Upper lobe of left lung (tissue), 6 donors: Measurements from ENCODE around the gene ROR2. TPM values are rescaled to one million over a fixed set of nuclear protein-coding genes. Genes with fewer than 3 reads are reported as not detected.
A peak's percentile ranks its signal among the peaks of the same experiment; 100 is the strongest.

ENCODE experiments used
- ATAC-seq, 2 donors: fragments of 200-7000 bp; cut with Tn5 transposase; one replicate each; pipeline ENCODE4 v1.9.1; 2022; ENCODE audit warnings: mild to moderate bottlenecking in 2 of 2, moderate library complexity in 2 of 2; ENCODE audit not compliant: low FRiP score in 2 of 2
- DNase-seq, 2 donors: peaks; one replicate each; pipeline ENCODE4 v3.0.0-alpha.2; 2019 to 2020
- H3K27ac ChIP-seq, 4 donors: fragments of 200-600 bp; sonication (generic); one replicate each; pipeline ENCODE4 v1.5.1; 2016 to 2019
- H3K27me3 ChIP-seq, 4 donors: fragments of 200-600 bp; sonication (generic); one replicate each; pipeline ENCODE4 v1.5.1; 2017 to 2019
- H3K36me3 ChIP-seq, 4 donors: fragments of 200-600 bp; sonication (generic); one replicate each; pipeline ENCODE4 v1.5.1; 2016 to 2019
- H3K4me1 ChIP-seq, 4 donors: fragments of 200-600 bp; sonication (generic); one replicate each; pipeline ENCODE4 v1.5.1; 2018 to 2019
- H3K4me3 ChIP-seq, 4 donors: fragments of 200-600 bp; sonication (generic); one replicate each; pipeline ENCODE4 v1.5.1; 2017 to 2019; ENCODE audit warnings: mild to moderate bottlenecking in 2 of 4, moderate library complexity in 1 of 4
- H3K9me3 ChIP-seq, 4 donors: fragments of 200-600 bp; sonication (generic); one replicate each; pipeline ENCODE4 v1.5.1; 2018 to 2019
- EP300 ChIP-seq, 4 donors: sonication (generic); formaldehyde crosslinking; IDR thresholded peaks; one replicate each; pipeline ENCODE4 v1.5.1; 2017; ENCODE audit warnings: antibody characterized with exemption in 4 of 4, control low read depth in 2 of 4
- POLR2A ChIP-seq, 4 donors: fragments of 450-650 bp; IDR thresholded peaks; one replicate each; pipeline ENCODE4 v1.5.1; 2016 to 2017; ENCODE audit warnings: antibody characterized with exemption in 4 of 4, mild to moderate bottlenecking in 2 of 4
- POLR2AphosphoS5 ChIP-seq, 2 donors: sonication (generic); formaldehyde crosslinking; IDR thresholded peaks; one replicate each; pipeline ENCODE4 v1.5.1; 2017; ENCODE audit warnings: antibody characterized with exemption in 2 of 2
- WGBS, 2 donors: methylation state at CpG; one replicate each; pipeline ENCODE4 v1.1.5; 2017 to 2018; 5-methylcytosine and 5-hydroxymethylcytosine counted together
- total RNA-seq, 6 donors: library from RNA; depleted of rRNA in 4 of 6; stranded (reverse); fragments of >200 nt in 4 of 6; gene quantifications; one replicate each; pipeline versions ENCODE4 v1.1.0 to v1.2.1, GENCODE V29; 2016 to 2021
- TF ChIP-seq, protein P1 (sequence below), 6 experiments: fragments of 450-650 bp in 4 of 6; fragments of 200-600 bp in 2 of 6; sonication (generic) in 2 of 6; IDR thresholded peaks; one replicate each; pipeline ENCODE4 v1.5.1; 2016 to 2019; ENCODE audit warnings: antibody characterized with exemption in 6 of 6
- donor health status: DM: no; HTN: no; CAD: no; lungs with moderate emphysema.
- donor health status: DM: no; HTN: yes; CAD: no; lungs with severe emphysema.

The ROR2 gene
- total RNA-seq, 6 donors from 2014 or later, result 2.7 to 8.1 (median 3.4) TPM

DNA sequence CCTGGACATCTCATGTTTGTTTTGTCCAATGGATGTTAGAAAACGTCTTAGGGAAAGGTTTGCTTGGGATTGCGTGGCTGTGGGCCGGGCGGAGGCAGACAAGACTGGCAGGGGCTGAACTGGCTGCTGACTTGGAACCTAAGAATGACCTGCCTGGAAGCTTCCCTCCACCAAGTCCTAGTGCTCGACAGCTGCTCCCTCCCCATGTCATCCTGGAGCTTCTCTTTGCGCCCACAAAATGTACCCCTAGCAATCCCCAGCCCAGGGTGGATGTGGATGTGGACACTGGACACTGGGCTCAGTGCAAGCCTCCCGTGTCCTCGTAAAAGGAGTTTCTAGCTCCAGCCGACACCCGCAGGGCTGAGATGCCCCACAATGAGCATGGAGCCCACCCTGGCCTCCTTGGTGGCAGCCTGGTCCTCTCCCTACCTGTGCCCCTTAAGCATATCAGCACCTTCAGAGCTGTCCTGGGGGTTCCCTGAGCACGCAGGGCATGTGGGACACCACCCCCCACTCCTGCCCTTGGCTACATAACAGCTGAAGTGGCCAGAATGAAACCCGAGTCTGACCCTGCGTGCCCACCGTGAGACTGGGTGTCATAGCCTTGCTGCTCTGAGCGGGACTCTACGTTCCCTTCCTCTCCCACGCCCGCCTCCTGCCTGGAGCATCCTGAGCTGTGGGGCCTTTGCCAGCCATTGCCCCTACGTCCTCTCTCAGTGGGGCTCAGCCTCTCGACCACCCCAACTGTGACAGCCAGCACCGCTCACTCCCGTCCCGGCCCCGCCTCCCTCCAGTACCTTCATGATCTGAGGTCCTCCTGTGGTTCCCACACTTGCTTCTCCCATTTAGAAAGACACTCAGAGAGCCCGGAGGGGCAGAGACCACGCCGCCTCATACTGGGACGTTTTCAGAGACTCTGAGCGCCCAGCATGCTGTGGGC is 180.8 kb downstream of the ROR2 start:
- Histone ChIP-seq H3K36me3 (no peaks in the 10 kb centered on the region), H3K27ac (no peak overlapping the region), H3K9me3 (no peaks in the 10 kb centered on the region), H3K27me3 (no peaks in the 10 kb centered on the region), H3K4me1 (peaks cover 0 to 6% (median 0%) of the 10 kb centered on the region in 4 donors), H3K4me3 (no peak overlapping the region)
- peak in 1 of 2 donors; percentile 60 for DNase-seq
- TF ChIP-seq, protein P1, sequence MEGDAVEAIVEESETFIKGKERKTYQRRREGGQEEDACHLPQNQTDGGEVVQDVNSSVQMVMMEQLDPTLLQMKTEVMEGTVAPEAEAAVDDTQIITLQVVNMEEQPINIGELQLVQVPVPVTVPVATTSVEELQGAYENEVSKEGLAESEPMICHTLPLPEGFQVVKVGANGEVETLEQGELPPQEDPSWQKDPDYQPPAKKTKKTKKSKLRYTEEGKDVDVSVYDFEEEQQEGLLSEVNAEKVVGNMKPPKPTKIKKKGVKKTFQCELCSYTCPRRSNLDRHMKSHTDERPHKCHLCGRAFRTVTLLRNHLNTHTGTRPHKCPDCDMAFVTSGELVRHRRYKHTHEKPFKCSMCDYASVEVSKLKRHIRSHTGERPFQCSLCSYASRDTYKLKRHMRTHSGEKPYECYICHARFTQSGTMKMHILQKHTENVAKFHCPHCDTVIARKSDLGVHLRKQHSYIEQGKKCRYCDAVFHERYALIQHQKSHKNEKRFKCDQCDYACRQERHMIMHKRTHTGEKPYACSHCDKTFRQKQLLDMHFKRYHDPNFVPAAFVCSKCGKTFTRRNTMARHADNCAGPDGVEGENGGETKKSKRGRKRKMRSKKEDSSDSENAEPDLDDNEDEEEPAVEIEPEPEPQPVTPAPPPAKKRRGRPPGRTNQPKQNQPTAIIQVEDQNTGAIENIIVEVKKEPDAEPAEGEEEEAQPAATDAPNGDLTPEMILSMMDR (IDR thresholded peaks at IDR 0.05), result no peak
- TF ChIP-seq POLR2AphosphoS5 (IDR thresholded peaks at IDR 0.05), result no peak
- no peak for TF ChIP-seq POLR2A (IDR thresholded peaks at IDR 0.05)
- no peak for TF ChIP-seq EP300 (IDR thresholded peaks at IDR 0.05)
- 88 to 89% methylated on average over 25 to 29 of the region's 29 CpGs for WGBS, 2 donors
- ATAC-seq, result no peak

DNA sequence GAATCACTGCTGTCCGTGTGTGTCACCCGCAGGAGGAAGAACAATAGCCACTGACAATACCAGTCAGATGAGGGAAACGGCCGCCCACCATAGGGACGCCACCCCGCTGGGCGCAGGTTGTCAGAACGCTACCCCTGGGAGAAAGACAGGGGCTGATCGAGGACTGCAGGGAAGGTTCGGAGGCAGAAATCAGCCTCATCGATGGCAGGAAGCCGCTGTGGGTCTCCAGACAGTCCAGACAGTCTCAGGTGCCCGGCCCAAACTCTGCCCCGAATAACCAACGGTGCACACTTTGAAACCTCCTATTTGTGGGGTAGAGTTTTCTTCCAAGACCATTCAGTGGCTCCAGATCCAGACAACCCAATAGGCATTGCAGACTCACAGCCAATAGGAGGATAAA is 181.5 kb downstream of the ROR2 start:
- peak in 1 of 2 donors; percentile 59 for DNase-seq
- Histone ChIP-seq H3K9me3 (no peaks in the 10 kb centered on the region), H3K27ac (no peak overlapping the region), H3K36me3 (no peaks in the 10 kb centered on the region), H3K4me1 (peaks cover 0 to 6% (median 0%) of the 10 kb centered on the region in 4 donors), H3K4me3 (no peak overlapping the region), H3K27me3 (no peaks in the 10 kb centered on the region)
- 85 to 90% methylated on average over 4 to 15 of the region's 15 CpGs for WGBS, 2 donors
- ATAC-seq, result no peak
- no peak for TF ChIP-seq POLR2A (IDR thresholded peaks at IDR 0.05)
- no peak for TF ChIP-seq POLR2AphosphoS5 (IDR thresholded peaks at IDR 0.05)
- TF ChIP-seq, protein P1 (IDR thresholded peaks at IDR 0.05), result no peak

DNA sequence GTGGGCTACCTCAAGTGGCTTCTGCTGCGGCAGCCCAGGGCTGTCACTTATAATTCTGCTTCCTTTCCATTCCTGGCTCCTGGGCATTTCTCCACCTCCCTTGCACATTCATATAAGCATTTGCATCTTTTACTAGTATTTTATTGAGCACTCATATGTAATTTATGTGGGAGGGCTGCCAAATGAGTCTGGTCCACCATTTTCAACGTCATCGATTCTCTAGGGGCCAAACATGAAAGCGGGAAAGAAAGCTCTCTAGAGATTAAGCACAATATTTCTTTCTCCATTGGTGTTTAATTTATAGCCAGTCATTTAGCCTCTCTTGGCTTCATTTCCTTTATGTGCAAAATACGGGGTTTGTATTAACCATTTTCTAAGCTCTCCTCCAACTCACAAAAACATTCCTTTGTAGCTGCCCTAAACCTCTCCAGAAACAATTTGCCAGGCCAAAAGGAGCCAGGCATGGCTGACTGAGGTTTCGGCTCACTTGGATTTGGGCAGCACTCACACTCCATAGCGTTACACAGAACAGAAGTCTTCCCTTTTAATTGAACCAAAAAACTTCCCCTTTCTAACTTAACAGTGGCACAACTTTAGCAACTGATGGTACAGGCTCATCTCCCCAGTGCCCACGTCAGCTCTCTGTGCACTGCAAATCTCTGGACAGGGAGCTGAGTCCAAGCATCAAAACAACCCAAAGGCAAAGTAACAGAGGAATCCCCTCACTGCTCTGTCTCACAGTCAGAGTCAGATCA is 183.5 kb downstream of the ROR2 start:
- Histone ChIP-seq H3K27ac (no peak overlapping the region), H3K4me3 (no peak overlapping the region), H3K4me1 (peaks cover 0 to 6% (median 0%) of the 10 kb centered on the region in 4 donors), H3K27me3 (no peaks in the 10 kb centered on the region), H3K9me3 (peaks cover 0 to 3% (median 0%) of the 10 kb centered on the region in 4 donors), H3K36me3 (no peaks in the 10 kb centered on the region)
- no peak for ATAC-seq
- no peak for TF ChIP-seq POLR2AphosphoS5 (IDR thresholded peaks at IDR 0.05)
- TF ChIP-seq EP300 (IDR thresholded peaks at IDR 0.05), result no peak
- TF ChIP-seq, protein P1 (IDR thresholded peaks at IDR 0.05), result no peak
- no peak for TF ChIP-seq POLR2A (IDR thresholded peaks at IDR 0.05)
- WGBS, 2 donors, result 51 to 59% methylated on average over 8 of the region's 8 CpGs
- DNase-seq, result no peak

DNA sequence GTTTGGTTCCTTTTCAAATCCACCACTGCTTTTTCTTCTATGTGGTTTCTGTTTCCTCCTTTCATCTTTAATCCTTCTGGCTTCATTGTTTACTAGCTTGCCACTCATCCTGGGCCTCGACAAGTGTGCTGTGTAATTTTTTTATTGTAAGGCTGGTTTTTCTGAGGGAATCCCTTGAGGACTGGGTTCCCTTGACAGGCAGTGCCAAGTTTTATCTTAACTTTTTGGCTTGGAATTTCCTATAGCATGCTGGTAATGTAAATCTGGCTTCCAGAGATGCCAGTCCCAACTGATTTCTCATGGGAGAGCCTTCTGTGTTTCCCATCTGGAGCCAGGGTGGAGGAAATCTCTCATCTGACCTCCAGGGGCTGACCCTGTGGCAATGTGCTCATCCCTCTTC is 184.7 kb downstream of the ROR2 start:
- Histone ChIP-seq H3K27me3 (no peaks in the 10 kb centered on the region), H3K36me3 (no peaks in the 10 kb centered on the region), H3K27ac (no peak overlapping the region), H3K4me1 (no peaks in the 10 kb centered on the region), H3K9me3 (peaks cover 0 to 3% (median 0%) of the 10 kb centered on the region in 4 donors), H3K4me3 (no peak overlapping the region)
- ATAC-seq (no peak), DNase-seq (no peak)
- WGBS, 2 donors, result 23 to 39% methylated on average over 1 of the region's 1 CpG
- TF ChIP-seq EP300 (IDR thresholded peaks at IDR 0.05) (no peak), POLR2A (IDR thresholded peaks at IDR 0.05) (no peak), POLR2AphosphoS5 (IDR thresholded peaks at IDR 0.05) (no peak)
- TF ChIP-seq, protein P1 (IDR thresholded peaks at IDR 0.05), result no peak
